GM23338 (cell line): ENCODE data around the gene ATP5ME. TPM values are rescaled to one million over a fixed set of nuclear protein-coding genes. Genes with fewer than 3 reads are reported as not detected.

ENCODE experiments used
- ATAC-seq: fragments of 200-7000 bp; cut with Tn5 transposase; 3 replicates; pipeline ENCODE4 v1.9.1; 2020
- DNase-seq: peaks from one replicate; pipeline ENCODE4 v3.0.0-alpha.2; 2015; ENCODE audit warnings: low spot score
- H2AFZ ChIP-seq: fragments of 200-600 bp; sonication (generic); 2 replicates; pipeline ENCODE4 v1.8.0; 2016; ENCODE audit warnings: antibody characterized with exemption, mild to moderate bottlenecking, moderate library complexity
- H3F3A ChIP-seq: fragments of 200-600 bp; sonication (generic); replicated peaks from 2 replicates; pipeline ENCODE4 v1.8.0; 2017; ENCODE audit warnings: antibody characterized with exemption, mixed run types, low read depth
- H3K27ac ChIP-seq: fragments of 200-600 bp; sonication (generic); 2 replicates; pipeline ENCODE4 v1.6.1; 2016; ENCODE audit warnings: low read depth
- H3K27me3 ChIP-seq: fragments of 200-600 bp; sonication (generic); 2 replicates; pipeline ENCODE4 v1.8.0; 2016; ENCODE audit warnings: mild to moderate bottlenecking, mixed run types, moderate library complexity; ENCODE audit not compliant: insufficient read depth
- H3K36me3 ChIP-seq: fragments of 200-600 bp; sonication (generic); 2 replicates; pipeline ENCODE4 v1.8.0; 2016; ENCODE audit warnings: mild to moderate bottlenecking; ENCODE audit not compliant: insufficient read depth
- H3K4me1 ChIP-seq: fragments of 200-600 bp; sonication (generic); 2 replicates; pipeline ENCODE4 v1.8.0; 2016; ENCODE audit warnings: mild to moderate bottlenecking, moderate library complexity; ENCODE audit not compliant: insufficient read depth
- H3K4me2 ChIP-seq: fragments of 200-600 bp; sonication (generic); 2 replicates; pipeline ENCODE4 v1.7.1; 2017; ENCODE audit warnings: mixed run types
- H3K4me3 ChIP-seq: fragments of 200-600 bp; sonication (generic); 2 replicates; pipeline ENCODE4 v1.6.1; 2016; ENCODE audit warnings: mixed run types
- H3K79me2 ChIP-seq: fragments of 200-600 bp; sonication (generic); replicated peaks from 2 replicates; pipeline ENCODE4 v1.8.0; 2017; ENCODE audit warnings: mild to moderate bottlenecking; ENCODE audit not compliant: insufficient read depth
- H3K9me2 ChIP-seq: fragments of 200-600 bp; sonication (generic); 2 replicates; pipeline ENCODE4 v1.8.0; 2017; ENCODE audit not compliant: insufficient read depth
- H4K20me1 ChIP-seq: fragments of 200-600 bp; sonication (generic); replicated peaks from 2 replicates; pipeline ENCODE4 v1.8.0; 2017; ENCODE audit warnings: mild to moderate bottlenecking; ENCODE audit not compliant: insufficient read depth
- H3K27ac Mint-ChIP-seq: 2 replicates; pipeline ENCODE4 v1.8.0; 2020; ENCODE audit warnings: inconsistent platforms, mild to moderate bottlenecking, moderate library complexity, mixed read lengths
- H3K27me3 Mint-ChIP-seq: 3 replicates; pipeline ENCODE4 v1.8.0; 2022; ENCODE audit warnings: low read depth, mild to moderate bottlenecking, moderate library complexity, mixed read lengths, inconsistent platforms; ENCODE audit not compliant: insufficient read depth, poor library complexity
- H3K36me3 Mint-ChIP-seq: 3 replicates; pipeline ENCODE4 v1.8.0; 2021; ENCODE audit warnings: low read depth, mild to moderate bottlenecking, inconsistent platforms, moderate library complexity, mixed read lengths
- H3K4me1 Mint-ChIP-seq: 3 replicates; pipeline ENCODE4 v1.8.0; 2020; ENCODE audit warnings: mild to moderate bottlenecking, inconsistent platforms, mixed read lengths
- H3K4me3 Mint-ChIP-seq: 3 replicates; pipeline ENCODE4 v1.8.0; 2021; ENCODE audit warnings: moderate library complexity, mild to moderate bottlenecking, inconsistent platforms, mixed read lengths
- H3K9me3 Mint-ChIP-seq: 3 replicates; pipeline ENCODE4 v1.8.0; 2020; ENCODE audit warnings: moderate library complexity, mild to moderate bottlenecking, inconsistent platforms, mixed read lengths
- CREB1 ChIP-seq: fragments of 250-450 bp; sonication (Bioruptor Pico); IDR thresholded peaks from 2 replicates; pipeline ENCODE4 v1.5.0; 2020; ENCODE audit warnings: low read depth, mild to moderate bottlenecking, moderate library complexity
- EZH2 ChIP-seq: fragments of 200-600 bp; sonication (generic); IDR thresholded peaks from one replicate; pipeline ENCODE4 v1.8.0; 2017; ENCODE audit warnings: antibody characterized with exemption, mild to moderate bottlenecking, low read depth; ENCODE audit not compliant: unreplicated experiment
- EZH2phosphoT487 ChIP-seq: fragments of 200-600 bp; sonication (generic); IDR thresholded peaks from one replicate; pipeline ENCODE4 v1.8.1; 2018; ENCODE audit warnings: antibody characterized with exemption; ENCODE audit not compliant: unreplicated experiment
- POLR2AphosphoS5 ChIP-seq: IDR thresholded peaks from 2 replicates; pipeline ENCODE4 v1.6.1; 2016; ENCODE audit warnings: antibody characterized with exemption, low read depth
- STAT1 ChIP-seq: IDR thresholded peaks from one replicate; pipeline ENCODE4 v1.6.1; 2016; ENCODE audit warnings: antibody characterized with exemption; ENCODE audit not compliant: unreplicated experiment
- ZNF331 ChIP-seq: fragments of 250-450 bp; sonication (Bioruptor Pico); IDR thresholded peaks from 2 replicates; pipeline ENCODE4 v1.5.0; 2020; ENCODE audit warnings: low read depth, mild to moderate bottlenecking, moderate library complexity
- polyA plus RNA-seq: library from polyadenylated mRNA; unstranded; fragments of >200 nt; fragmentation: Nextera tagmentation; extraction: Ambion mirVana; gene quantifications from 2 replicates; pipeline ENCODE4 v1.2.1, GENCODE V29; 2016
- total RNA-seq: library from RNA; depleted of rRNA; stranded (reverse); fragments of >200 nt; shearing (Covaris generic); gene quantifications from 2 replicates; pipeline ENCODE4 v1.2.3, GENCODE V29; 2014
- TF ChIP-seq, protein P1 (sequence below): fragments of 250-450 bp; sonication (Bioruptor Pico); IDR thresholded peaks from 2 replicates; pipeline ENCODE4 v1.5.0; 2020; ENCODE audit warnings: mild to moderate bottlenecking, moderate library complexity
- TF ChIP-seq, protein P2 (sequence below): IDR thresholded peaks from one replicate; pipeline ENCODE4 v1.6.1; 2018; ENCODE audit warnings: antibody characterized with exemption; ENCODE audit not compliant: unreplicated experiment
- TF ChIP-seq, protein P3 (sequence below): IDR thresholded peaks from 2 replicates; pipeline ENCODE4 v1.6.1; 2016; ENCODE audit warnings: antibody characterized with exemption
- TF ChIP-seq, protein P4 (sequence below), 2 experiments: fragments of 200-600 bp in 1 of 2; sonication (generic) in 1 of 2; conservative IDR thresholded peaks; 2 replicates each; pipeline versions ENCODE4 v1.5.1 to v1.6.1; 2016 to 2017; ENCODE audit warnings: antibody characterized with exemption in 2 of 2, low read depth in 2 of 2, mild to moderate bottlenecking in 2 of 2, moderate library complexity in 1 of 2

ATP5ME gene
- total and polyA plus RNA-seq, 2 experiments from 2014 or later = 60.5 to 2,021 TPM

DNA sequence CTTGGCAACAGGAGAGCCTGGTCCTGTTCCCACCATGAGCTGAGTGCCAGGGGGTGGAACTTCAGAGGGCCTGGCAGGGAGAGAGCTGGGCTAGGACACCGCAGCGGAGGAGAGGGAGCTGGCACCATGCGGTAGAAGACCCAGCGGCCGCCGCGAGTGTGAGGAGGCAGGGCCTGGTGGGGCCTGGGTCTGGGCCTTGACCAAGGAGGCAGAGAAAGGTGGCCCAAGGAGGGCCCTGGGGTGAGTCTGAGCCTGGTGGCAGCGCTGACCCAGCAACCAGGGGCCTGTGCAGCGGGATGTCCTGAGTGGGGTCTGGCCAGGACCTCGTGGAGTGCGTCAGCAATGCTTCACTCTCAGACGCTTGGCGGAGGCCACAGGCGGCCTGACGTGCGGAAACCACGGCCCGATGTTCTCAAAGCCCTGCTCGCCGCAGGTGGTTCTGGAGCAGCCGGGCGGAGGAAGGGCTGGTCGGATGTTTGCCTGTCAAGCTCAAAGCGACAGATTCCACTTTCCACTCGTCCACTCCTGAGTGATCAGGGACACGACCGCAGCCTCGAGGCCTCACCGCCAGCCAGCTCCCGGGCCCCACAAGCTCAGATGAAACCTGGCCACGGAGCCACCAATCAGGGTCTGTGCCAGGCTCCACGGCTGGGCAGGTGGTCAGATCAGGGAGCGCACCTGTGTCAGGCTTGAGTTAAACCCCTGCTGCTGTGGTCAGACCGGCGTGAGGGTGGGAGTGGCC is 20.8 kb downstream of the ATP5ME start:
- H3K27ac ChIP-seq = no peak overlapping the region
- H3K36me3 ChIP-seq = no peaks in the 10 kb centered on the region
- TF ChIP-seq, protein P1, sequence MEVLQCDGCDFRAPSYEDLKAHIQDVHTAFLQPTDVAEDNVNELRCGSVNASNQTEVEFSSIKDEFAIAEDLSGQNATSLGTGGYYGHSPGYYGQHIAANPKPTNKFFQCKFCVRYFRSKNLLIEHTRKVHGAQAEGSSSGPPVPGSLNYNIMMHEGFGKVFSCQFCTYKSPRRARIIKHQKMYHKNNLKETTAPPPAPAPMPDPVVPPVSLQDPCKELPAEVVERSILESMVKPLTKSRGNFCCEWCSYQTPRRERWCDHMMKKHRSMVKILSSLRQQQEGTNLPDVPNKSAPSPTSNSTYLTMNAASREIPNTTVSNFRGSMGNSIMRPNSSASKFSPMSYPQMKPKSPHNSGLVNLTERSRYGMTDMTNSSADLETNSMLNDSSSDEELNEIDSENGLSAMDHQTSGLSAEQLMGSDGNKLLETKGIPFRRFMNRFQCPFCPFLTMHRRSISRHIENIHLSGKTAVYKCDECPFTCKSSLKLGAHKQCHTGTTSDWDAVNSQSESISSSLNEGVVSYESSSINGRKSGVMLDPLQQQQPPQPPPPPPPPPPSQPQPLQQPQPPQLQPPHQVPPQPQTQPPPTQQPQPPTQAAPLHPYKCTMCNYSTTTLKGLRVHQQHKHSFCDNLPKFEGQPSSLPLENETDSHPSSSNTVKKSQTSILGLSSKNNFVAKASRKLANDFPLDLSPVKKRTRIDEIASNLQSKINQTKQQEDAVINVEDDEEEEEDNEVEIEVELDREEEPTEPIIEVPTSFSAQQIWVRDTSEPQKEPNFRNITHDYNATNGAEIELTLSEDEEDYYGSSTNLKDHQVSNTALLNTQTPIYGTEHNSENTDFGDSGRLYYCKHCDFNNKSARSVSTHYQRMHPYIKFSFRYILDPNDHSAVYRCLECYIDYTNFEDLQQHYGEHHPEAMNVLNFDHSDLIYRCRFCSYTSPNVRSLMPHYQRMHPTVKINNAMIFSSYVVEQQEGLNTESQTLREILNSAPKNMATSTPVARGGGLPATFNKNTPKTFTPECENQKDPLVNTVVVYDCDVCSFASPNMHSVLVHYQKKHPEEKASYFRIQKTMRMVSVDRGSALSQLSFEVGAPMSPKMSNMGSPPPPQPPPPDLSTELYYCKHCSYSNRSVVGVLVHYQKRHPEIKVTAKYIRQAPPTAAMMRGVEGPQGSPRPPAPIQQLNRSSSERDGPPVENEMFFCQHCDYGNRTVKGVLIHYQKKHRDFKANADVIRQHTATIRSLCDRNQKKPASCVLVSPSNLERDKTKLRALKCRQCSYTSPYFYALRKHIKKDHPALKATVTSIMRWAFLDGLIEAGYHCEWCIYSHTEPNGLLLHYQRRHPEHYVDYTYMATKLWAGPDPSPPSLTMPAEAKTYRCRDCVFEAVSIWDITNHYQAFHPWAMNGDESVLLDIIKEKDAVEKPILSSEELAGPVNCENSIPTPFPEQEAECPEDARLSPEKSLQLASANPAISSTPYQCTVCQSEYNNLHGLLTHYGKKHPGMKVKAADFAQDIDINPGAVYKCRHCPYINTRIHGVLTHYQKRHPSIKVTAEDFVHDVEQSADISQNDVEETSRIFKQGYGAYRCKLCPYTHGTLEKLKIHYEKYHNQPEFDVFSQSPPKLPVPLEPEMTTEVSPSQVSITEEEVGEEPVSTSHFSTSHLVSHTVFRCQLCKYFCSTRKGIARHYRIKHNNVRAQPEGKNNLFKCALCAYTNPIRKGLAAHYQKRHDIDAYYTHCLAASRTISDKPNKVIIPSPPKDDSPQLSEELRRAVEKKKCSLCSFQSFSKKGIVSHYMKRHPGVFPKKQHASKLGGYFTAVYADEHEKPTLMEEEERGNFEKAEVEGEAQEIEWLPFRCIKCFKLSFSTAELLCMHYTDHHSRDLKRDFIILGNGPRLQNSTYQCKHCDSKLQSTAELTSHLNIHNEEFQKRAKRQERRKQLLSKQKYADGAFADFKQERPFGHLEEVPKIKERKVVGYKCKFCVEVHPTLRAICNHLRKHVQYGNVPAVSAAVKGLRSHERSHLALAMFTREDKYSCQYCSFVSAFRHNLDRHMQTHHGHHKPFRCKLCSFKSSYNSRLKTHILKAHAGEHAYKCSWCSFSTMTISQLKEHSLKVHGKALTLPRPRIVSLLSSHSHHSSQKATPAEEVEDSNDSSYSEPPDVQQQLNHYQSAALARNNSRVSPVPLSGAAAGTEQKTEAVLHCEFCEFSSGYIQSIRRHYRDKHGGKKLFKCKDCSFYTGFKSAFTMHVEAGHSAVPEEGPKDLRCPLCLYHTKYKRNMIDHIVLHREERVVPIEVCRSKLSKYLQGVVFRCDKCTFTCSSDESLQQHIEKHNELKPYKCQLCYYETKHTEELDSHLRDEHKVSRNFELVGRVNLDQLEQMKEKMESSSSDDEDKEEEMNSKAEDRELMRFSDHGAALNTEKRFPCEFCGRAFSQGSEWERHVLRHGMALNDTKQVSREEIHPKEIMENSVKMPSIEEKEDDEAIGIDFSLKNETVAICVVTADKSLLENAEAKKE = no peak
- TF ChIP-seq ZNF331 (CRISPR knock-in tag) (no peak), EZH2phosphoT487 (no peak), CREB1 (no peak), EZH2 (no peak), STAT1 (no peak), POLR2AphosphoS5 (no peak)
- TF ChIP-seq, protein P2, sequence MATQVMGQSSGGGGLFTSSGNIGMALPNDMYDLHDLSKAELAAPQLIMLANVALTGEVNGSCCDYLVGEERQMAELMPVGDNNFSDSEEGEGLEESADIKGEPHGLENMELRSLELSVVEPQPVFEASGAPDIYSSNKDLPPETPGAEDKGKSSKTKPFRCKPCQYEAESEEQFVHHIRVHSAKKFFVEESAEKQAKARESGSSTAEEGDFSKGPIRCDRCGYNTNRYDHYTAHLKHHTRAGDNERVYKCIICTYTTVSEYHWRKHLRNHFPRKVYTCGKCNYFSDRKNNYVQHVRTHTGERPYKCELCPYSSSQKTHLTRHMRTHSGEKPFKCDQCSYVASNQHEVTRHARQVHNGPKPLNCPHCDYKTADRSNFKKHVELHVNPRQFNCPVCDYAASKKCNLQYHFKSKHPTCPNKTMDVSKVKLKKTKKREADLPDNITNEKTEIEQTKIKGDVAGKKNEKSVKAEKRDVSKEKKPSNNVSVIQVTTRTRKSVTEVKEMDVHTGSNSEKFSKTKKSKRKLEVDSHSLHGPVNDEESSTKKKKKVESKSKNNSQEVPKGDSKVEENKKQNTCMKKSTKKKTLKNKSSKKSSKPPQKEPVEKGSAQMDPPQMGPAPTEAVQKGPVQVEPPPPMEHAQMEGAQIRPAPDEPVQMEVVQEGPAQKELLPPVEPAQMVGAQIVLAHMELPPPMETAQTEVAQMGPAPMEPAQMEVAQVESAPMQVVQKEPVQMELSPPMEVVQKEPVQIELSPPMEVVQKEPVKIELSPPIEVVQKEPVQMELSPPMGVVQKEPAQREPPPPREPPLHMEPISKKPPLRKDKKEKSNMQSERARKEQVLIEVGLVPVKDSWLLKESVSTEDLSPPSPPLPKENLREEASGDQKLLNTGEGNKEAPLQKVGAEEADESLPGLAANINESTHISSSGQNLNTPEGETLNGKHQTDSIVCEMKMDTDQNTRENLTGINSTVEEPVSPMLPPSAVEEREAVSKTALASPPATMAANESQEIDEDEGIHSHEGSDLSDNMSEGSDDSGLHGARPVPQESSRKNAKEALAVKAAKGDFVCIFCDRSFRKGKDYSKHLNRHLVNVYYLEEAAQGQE = no peak
- TF ChIP-seq, protein P3, sequence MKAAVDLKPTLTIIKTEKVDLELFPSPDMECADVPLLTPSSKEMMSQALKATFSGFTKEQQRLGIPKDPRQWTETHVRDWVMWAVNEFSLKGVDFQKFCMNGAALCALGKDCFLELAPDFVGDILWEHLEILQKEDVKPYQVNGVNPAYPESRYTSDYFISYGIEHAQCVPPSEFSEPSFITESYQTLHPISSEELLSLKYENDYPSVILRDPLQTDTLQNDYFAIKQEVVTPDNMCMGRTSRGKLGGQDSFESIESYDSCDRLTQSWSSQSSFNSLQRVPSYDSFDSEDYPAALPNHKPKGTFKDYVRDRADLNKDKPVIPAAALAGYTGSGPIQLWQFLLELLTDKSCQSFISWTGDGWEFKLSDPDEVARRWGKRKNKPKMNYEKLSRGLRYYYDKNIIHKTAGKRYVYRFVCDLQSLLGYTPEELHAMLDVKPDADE = no peak
- TF ChIP-seq, protein P4, sequence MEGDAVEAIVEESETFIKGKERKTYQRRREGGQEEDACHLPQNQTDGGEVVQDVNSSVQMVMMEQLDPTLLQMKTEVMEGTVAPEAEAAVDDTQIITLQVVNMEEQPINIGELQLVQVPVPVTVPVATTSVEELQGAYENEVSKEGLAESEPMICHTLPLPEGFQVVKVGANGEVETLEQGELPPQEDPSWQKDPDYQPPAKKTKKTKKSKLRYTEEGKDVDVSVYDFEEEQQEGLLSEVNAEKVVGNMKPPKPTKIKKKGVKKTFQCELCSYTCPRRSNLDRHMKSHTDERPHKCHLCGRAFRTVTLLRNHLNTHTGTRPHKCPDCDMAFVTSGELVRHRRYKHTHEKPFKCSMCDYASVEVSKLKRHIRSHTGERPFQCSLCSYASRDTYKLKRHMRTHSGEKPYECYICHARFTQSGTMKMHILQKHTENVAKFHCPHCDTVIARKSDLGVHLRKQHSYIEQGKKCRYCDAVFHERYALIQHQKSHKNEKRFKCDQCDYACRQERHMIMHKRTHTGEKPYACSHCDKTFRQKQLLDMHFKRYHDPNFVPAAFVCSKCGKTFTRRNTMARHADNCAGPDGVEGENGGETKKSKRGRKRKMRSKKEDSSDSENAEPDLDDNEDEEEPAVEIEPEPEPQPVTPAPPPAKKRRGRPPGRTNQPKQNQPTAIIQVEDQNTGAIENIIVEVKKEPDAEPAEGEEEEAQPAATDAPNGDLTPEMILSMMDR (conservative IDR thresholded peaks at IDR 0.05; ENCODE audit: low read depth in 2 of 2) = no peak
- Mint-ChIP-seq H3K9me3 (no peaks in the 10 kb centered on the region), H3K4me3 (no peak overlapping the region), H3K27me3 (peaks cover 20% of the 10 kb centered on the region), H3K4me1 (peaks cover 9% of the 10 kb centered on the region), H3K36me3 (no peaks in the 10 kb centered on the region; the same call in 2 of the 3 replicates), H3K27ac (no peak overlapping the region)
- H3K27me3 ChIP-seq = no peaks in the 10 kb centered on the region
- no peaks in the 10 kb centered on the region for H3K79me2 ChIP-seq
- ATAC-seq (no peak), DNase-seq (no peak)
- no peaks in the 10 kb centered on the region for H3K4me1 ChIP-seq
- H3K4me2 ChIP-seq = no peak overlapping the region
- H4K20me1 ChIP-seq = no peaks in the 10 kb centered on the region
- H3F3A ChIP-seq = no peaks in the 10 kb centered on the region
- no peaks in the 10 kb centered on the region for H3K9me2 ChIP-seq
- H2AFZ ChIP-seq = no peak overlapping the region
- no peak overlapping the region for H3K4me3 ChIP-seq
